HepG2 (cell line): ENCODE data around the gene PITX3. TPM values are rescaled to one million over a fixed set of nuclear protein-coding genes. Genes with fewer than 3 reads are reported as not detected.

Experiments used
- ATAC-seq: fragments of 200-7000 bp; cut with Tn5 transposase; 3 replicates; pipeline ENCODE4 v1.9.1; 2020; ENCODE audit warnings: mild to moderate bottlenecking, moderate library complexity
- BruUV-seq: library from RNA; stranded (reverse); fragments of 400-500 nt; replicated peaks from 2 replicates; lab custom pipeline; 2021; lab: Mats Ljungman, UMichigan
- CTCF ChIA-PET: fragments of 300-600 bp; formaldehyde crosslinking; extraction: SDS; loops from one replicate; lab custom pipeline; 2021; ENCODE audit warnings: low total read pairs, inconsistent platforms, low intra/inter-chr PET ratio; lab: Yijun Ruan, JAX
- POLR2A ChIA-PET: fragments of 350-600 bp; sonication (Branson Sonifier 250); formaldehyde crosslinking; loops from one replicate; lab custom pipeline; 2020; ENCODE audit warnings: antibody characterized with exemption, inconsistent platforms; lab: Yijun Ruan, JAX
- DNase-seq: peaks from one replicate; pipeline ENCODE4 v3.0.0-alpha.2; 2015; ENCODE audit warnings: low spot score
- FAIRE-seq: peaks from 3 replicates; lab custom pipeline; 2011; peaks lifted over from hg19 to GRCh38; lab: Jason Lieb, UNC
- H2AFZ ChIP-seq: one replicate; pipeline ENCODE4 v1.6.1; 2011; ENCODE audit warnings: low read length, inconsistent platforms
- H3K27ac ChIP-seq: fragments of 300-600 bp; 3 replicates; pipeline ENCODE4 v1.8.0; 2011; ENCODE audit warnings: mixed run types, mild to moderate bottlenecking, mixed read lengths, low read length, inconsistent platforms; ENCODE audit not compliant: insufficient read depth; ENCODE audit errors: extremely low read length
- H3K27me3 ChIP-seq, 2 experiments: fragments of 200-600 bp in 1 of 2; 2 replicates in 1 of 2; 3 replicates in 1 of 2; pipeline versions ENCODE4 v1.6.0 to v1.8.0; 2011; ENCODE audit warnings: low read length in 2 of 2, mild to moderate bottlenecking in 2 of 2, moderate library complexity in 2 of 2, inconsistent platforms in 1 of 2; ENCODE audit not compliant: insufficient read depth in 2 of 2, control insufficient read depth in 1 of 2
- H3K36me3 ChIP-seq, 2 experiments: fragments of 200-600 bp in 1 of 2; replicated peaks in 1 of 2; 2 replicates in 1 of 2; 3 replicates in 1 of 2; pipeline versions ENCODE4 v1.5.1 to v1.8.0; 2011; ENCODE audit warnings: low read length in 2 of 2, inconsistent platforms in 1 of 2; ENCODE audit not compliant: insufficient read depth in 2 of 2, control insufficient read depth in 1 of 2
- H3K4me1 ChIP-seq: 2 replicates; pipeline ENCODE4 v1.5.1; 2012; ENCODE audit warnings: low read length, inconsistent platforms; ENCODE audit not compliant: insufficient read depth
- H3K4me2 ChIP-seq: 2 replicates; pipeline ENCODE4 v1.6.0; 2011; ENCODE audit warnings: low read depth, low read length, inconsistent platforms
- H3K4me3 ChIP-seq, 3 experiments: fragments of 200-600 bp in 1 of 3; sonication (generic), shearing (Covaris generic) in 1 of 3; replicated peaks in 1 of 3; 2 replicates each; pipeline ENCODE4 v1.5.1; 2011 to 2016; ENCODE audit warnings: low read length in 3 of 3, inconsistent platforms in 2 of 3, low read depth in 2 of 3, mild to moderate bottlenecking in 2 of 3, control low read depth in 1 of 3, mixed read lengths in 1 of 3; ENCODE audit not compliant: insufficient read depth in 1 of 3
- H3K79me2 ChIP-seq: one replicate; pipeline ENCODE4 v1.6.1; 2011; ENCODE audit warnings: low read length, inconsistent platforms; ENCODE audit not compliant: insufficient read depth
- H3K9ac ChIP-seq: 2 replicates; pipeline ENCODE4 v1.6.0; 2011; ENCODE audit warnings: mild to moderate bottlenecking, low read depth, low read length, inconsistent platforms; ENCODE audit not compliant: insufficient read depth
- H3K9me3 ChIP-seq: 2 replicates; pipeline ENCODE4 v1.5.1; 2012; ENCODE audit warnings: mild to moderate bottlenecking, low read length
- H4K20me1 ChIP-seq: 2 replicates; pipeline ENCODE4 v1.6.0; 2011; ENCODE audit warnings: inconsistent platforms, mild to moderate bottlenecking, low read length, moderate library complexity; ENCODE audit not compliant: insufficient read depth
- ADNP ChIP-seq: sonication (generic); formaldehyde crosslinking; IDR thresholded peaks from 2 replicates; pipeline ENCODE4 v1.4.0; 2020; ENCODE audit warnings: missing genetic modification reagents
- CAMTA2 ChIP-seq: sonication (generic); formaldehyde crosslinking; IDR thresholded peaks from 2 replicates; pipeline ENCODE4 v1.4.0; 2020; ENCODE audit warnings: mild to moderate bottlenecking, missing genetic modification reagents, borderline replicate concordance
- CEBPG ChIP-seq: IDR thresholded peaks from 2 replicates; pipeline ENCODE4 v1.6.1; 2016
- DR1 ChIP-seq: sonication (generic); formaldehyde crosslinking; IDR thresholded peaks from 2 replicates; pipeline ENCODE4 v1.8.0; 2021; ENCODE audit warnings: mild to moderate bottlenecking, missing genetic modification reagents, inconsistent platforms
- FOXJ3 ChIP-seq: sonication (generic); formaldehyde crosslinking; IDR thresholded peaks from 2 replicates; pipeline ENCODE4 v1.4.0; 2020; ENCODE audit warnings: missing genetic modification reagents, mild to moderate bottlenecking, borderline replicate concordance
- HMG20B ChIP-seq: conservative IDR thresholded peaks from 2 replicates; pipeline ENCODE4 v1.6.1; 2016; ENCODE audit warnings: missing genetic modification reagents, missing compliant biosample characterization
- MEF2D ChIP-seq: sonication (generic); formaldehyde crosslinking; IDR thresholded peaks from 2 replicates; pipeline ENCODE4 v1.5.1; 2020; ENCODE audit warnings: mild to moderate bottlenecking, missing genetic modification reagents
- NCOR1 ChIP-seq: fragments of 200-600 bp; sonication (generic); IDR thresholded peaks from 2 replicates; pipeline ENCODE4 v1.7.0; 2017; ENCODE audit warnings: antibody characterized with exemption, low read length, borderline replicate concordance
- ZBTB21 ChIP-seq: sonication (generic); formaldehyde crosslinking; IDR thresholded peaks from 2 replicates; pipeline ENCODE4 v1.4.0; 2020; ENCODE audit warnings: missing genetic modification reagents
- ZNF253 ChIP-seq: sonication (generic); formaldehyde crosslinking; IDR thresholded peaks from 2 replicates; pipeline ENCODE4 v1.8.0; 2022; ENCODE audit warnings: mild to moderate bottlenecking, missing genetic modification reagents, borderline replicate concordance
- ZNF530 ChIP-seq: sonication (generic); formaldehyde crosslinking; IDR thresholded peaks from 2 replicates; pipeline ENCODE4 v1.5.0; 2020; ENCODE audit warnings: low read depth, mild to moderate bottlenecking, missing genetic modification reagents
- ZXDC ChIP-seq: sonication (generic); formaldehyde crosslinking; IDR thresholded peaks from 2 replicates; pipeline ENCODE4 v1.5.0; 2020; ENCODE audit warnings: mild to moderate bottlenecking, missing genetic modification reagents
- WGBS: methylation state at CpG from one replicate; pipeline ENCODE4 v1.1.6; 2017; ENCODE audit warnings: low lambda C conversion rate; 5-methylcytosine and 5-hydroxymethylcytosine counted together
- in situ Hi-C: cut with HindIII; loops from 2 replicates; pipeline ENCODE4 v1.10.0; 2017; ENCODE audit warnings: low pct_unique_long_range_greater_than_20kb; ENCODE audit not compliant: extremely low pct_ligation_motif_present
- intact Hi-C: fragments of 100-400 bp; cut with micrococcal nuclease; formaldehyde crosslinking; loops from one replicate; pipeline ENCODE4 v1.10.0; 2022; ENCODE audit not compliant: unreplicated experiment
- polyA plus RNA-seq, 8 experiments: library from polyadenylated mRNA; depleted of rRNA in 3 of 8; stranded (reverse) in 7 of 8; unstranded in 1 of 8; fragments of >200 nt; fragmentation: Illumina TruSeq in 4 of 8; extraction: Trizol in 4 of 8; gene quantifications; 2 replicates each; pipeline versions ENCODE4 v1.2.1 to v1.2.3, GENCODE V29; 2011 to 2016; ENCODE audit warnings: low read depth in 4 of 8, missing spikeins in 1 of 8, mixed read lengths in 1 of 8; ENCODE audit not compliant: insufficient read depth in 1 of 8
- total RNA-seq, 5 experiments: library from RNA; depleted of rRNA; stranded (reverse); fragments of >200 nt; fragmentation: Illumina TruSeq; extraction: Trizol; gene quantifications; 2 replicates each; pipeline ENCODE4 v1.2.3, GENCODE V29; 2016; ENCODE audit warnings: low read depth in 1 of 5
- TF ChIP-seq, protein P1 (sequence below): sonication (generic); formaldehyde crosslinking; IDR thresholded peaks from 2 replicates; pipeline ENCODE4 v1.5.0; 2020; ENCODE audit warnings: missing genetic modification reagents
- TF ChIP-seq, protein P2 (sequence below): sonication (generic); formaldehyde crosslinking; IDR thresholded peaks from 2 replicates; pipeline ENCODE4 v1.5.0; 2020; ENCODE audit warnings: mild to moderate bottlenecking, missing genetic modification reagents
- TF ChIP-seq, protein P3 (sequence below): sonication (generic); formaldehyde crosslinking; conservative IDR thresholded peaks from 2 replicates; pipeline ENCODE4 v1.8.0; 2022; ENCODE audit warnings: missing genetic modification reagents

The PITX3 gene
- total and polyA plus RNA-seq, 2 of the 13 experiments (the other 11 are each of a cell fraction or from before 2014, with no cell fraction given) = not detected

DNA sequence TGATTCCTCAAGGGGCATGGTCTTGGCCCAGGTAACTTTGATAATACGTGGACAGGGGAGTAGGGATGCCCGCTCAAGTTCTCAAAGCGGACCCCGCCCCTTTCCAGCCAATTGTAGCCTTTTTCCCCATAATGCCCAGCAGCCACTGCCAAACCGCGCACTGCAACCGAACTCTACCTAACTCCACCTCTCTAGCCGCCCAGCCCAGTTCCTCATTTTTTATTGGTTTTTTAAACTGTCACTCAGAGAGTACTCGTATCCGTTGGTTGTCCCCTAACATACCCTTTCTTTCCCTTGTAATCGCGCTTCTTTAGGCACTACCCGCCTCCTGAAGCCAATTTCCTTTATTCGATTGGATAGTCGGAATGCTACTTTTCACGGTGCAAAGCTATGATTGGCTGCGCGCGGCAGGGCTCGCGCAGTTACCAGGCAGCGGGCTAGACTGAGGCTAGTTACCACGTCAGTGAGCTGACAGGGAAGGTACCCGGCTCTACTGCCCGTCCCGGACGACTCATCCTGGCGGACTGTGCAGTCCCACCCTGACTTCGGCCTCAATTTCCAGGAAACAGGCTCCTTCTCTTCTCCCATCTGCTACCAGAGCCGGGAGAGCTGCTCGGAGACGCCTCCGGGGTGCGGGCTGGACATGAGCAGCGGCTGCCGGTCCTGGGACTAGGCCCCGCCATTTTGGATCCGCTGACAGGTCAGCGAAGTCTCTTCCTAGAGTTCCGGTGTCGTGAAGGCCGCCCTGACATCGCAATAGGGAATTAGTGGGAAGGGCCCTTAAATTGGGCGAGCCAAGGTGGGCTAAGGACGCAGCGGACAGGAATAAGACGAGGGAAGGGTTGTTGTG lies 4.0 kb upstream of the PITX3 start, which contains the start of gene GBF1 (continued):
- TF ChIP-seq ZXDC (CRISPR knock-in tag) (peak; percentile 90), HMG20B (CRISPR knock-in tag) (no peak), CAMTA2 (CRISPR knock-in tag) (no peak), ZNF253 (CRISPR knock-in tag) (no peak), MEF2D (CRISPR knock-in tag) (peak; percentile 45; the same call in 1 of the 2 replicates), DR1 (CRISPR knock-in tag) (peak; percentile 68; the same call in 1 of the 2 replicates)
- TF ChIP-seq, protein P1, sequence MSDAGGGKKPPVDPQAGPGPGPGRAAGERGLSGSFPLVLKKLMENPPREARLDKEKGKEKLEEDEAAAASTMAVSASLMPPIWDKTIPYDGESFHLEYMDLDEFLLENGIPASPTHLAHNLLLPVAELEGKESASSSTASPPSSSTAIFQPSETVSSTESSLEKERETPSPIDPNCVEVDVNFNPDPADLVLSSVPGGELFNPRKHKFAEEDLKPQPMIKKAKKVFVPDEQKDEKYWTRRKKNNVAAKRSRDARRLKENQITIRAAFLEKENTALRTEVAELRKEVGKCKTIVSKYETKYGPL (CRISPR knock-in tag) = no peak

DNA sequence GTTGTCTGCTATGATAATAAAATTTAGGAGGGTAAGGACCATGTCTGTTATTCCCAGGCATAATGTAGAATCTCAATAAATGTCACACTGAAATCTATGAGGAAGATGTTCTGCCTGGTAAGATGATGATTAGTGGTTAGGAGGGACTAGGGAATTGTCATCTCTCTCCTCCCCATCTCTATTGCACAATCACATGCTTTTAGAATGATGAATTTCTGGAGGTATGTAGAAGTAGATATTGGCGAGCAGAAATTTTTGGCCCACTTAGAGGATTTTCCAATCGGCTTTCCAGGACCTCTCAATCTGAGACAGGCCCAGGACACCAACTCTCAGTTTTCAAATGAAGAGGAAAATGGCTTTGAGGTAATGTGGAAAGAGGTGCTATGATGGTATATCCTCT lies 2.0 kb upstream of the PITX3 start:
- H2AFZ ChIP-seq = no peak overlapping the region
- CTCF ChIA-PET = no interaction called here
- peaks cover 27% of the 10 kb centered on the region for H3K79me2 ChIP-seq
- POLR2A ChIA-PET = no interaction called here
- H3K36me3 ChIP-seq = peaks cover 0 to 1% of the 10 kb centered on the region in 2 experiments; a peak in 1 of 5 replicates
- in situ Hi-C loops = no loop called here
- H4K20me1 ChIP-seq = peaks cover 22% of the 10 kb centered on the region
- no peaks in the 10 kb centered on the region for H3K9me3 ChIP-seq
- intact Hi-C loops = no loop called here
- H3K27ac ChIP-seq = no peak overlapping the region
- FAIRE-seq (no peak), ATAC-seq (no peak), DNase-seq (peak; percentile 35)
- H3K9ac ChIP-seq = no peak overlapping the region
- WGBS = 7% methylated on average over 2 of the region's 2 CpGs
- peaks cover 53% of the 10 kb centered on the region for H3K4me1 ChIP-seq
- H3K4me2 ChIP-seq = no peak overlapping the region
- peaks cover 10 to 35% of the 10 kb centered on the region in 2 experiments; a peak in 4 of 5 replicates for H3K27me3 ChIP-seq
- no peak overlapping the region for H3K4me3 ChIP-seq
- no TSS peak for BruUV-seq
- TF ChIP-seq CEBPG (CRISPR knock-in tag) (peak; percentile 68), ZBTB21 (CRISPR knock-in tag) (no peak), FOXJ3 (no peak), ADNP (CRISPR knock-in tag) (no peak), ZNF530 (CRISPR knock-in tag) (no peak), NCOR1 (no peak)
- TF ChIP-seq, protein P2, sequence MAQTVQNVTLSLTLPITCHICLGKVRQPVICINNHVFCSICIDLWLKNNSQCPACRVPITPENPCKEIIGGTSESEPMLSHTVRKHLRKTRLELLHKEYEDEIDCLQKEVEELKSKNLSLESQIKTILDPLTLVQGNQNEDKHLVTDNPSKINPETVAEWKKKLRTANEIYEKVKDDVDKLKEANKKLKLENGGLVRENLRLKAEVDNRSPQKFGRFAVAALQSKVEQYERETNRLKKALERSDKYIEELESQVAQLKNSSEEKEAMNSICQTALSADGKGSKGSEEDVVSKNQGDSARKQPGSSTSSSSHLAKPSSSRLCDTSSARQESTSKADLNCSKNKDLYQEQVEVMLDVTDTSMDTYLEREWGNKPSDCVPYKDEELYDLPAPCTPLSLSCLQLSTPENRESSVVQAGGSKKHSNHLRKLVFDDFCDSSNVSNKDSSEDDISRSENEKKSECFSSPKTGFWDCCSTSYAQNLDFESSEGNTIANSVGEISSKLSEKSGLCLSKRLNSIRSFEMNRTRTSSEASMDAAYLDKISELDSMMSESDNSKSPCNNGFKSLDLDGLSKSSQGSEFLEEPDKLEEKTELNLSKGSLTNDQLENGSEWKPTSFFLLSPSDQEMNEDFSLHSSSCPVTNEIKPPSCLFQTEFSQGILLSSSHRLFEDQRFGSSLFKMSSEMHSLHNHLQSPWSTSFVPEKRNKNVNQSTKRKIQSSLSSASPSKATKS (CRISPR knock-in tag) = no peak
- TF ChIP-seq, protein P3, sequence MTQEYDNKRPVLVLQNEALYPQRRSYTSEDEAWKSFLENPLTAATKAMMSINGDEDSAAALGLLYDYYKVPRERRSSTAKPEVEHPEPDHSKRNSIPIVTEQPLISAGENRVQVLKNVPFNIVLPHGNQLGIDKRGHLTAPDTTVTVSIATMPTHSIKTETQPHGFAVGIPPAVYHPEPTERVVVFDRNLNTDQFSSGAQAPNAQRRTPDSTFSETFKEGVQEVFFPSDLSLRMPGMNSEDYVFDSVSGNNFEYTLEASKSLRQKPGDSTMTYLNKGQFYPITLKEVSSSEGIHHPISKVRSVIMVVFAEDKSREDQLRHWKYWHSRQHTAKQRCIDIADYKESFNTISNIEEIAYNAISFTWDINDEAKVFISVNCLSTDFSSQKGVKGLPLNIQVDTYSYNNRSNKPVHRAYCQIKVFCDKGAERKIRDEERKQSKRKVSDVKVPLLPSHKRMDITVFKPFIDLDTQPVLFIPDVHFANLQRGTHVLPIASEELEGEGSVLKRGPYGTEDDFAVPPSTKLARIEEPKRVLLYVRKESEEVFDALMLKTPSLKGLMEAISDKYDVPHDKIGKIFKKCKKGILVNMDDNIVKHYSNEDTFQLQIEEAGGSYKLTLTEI (CRISPR knock-in tag) = no peak
